Esophagus muscularis mucosa (tissue), 3 donors: ENCODE data around the gene CAMK2A.

Experiments used
- POLR2A ChIP-seq: fragments of 450-650 bp; IDR thresholded peaks from one replicate; pipeline ENCODE4 v1.6.1; 2017; ENCODE audit warnings: antibody characterized with exemption, moderate library complexity, mild to moderate bottlenecking, low read depth
- TF ChIP-seq, protein P1 (sequence below), 3 experiments: fragments of 200-600 bp in 2 of 3; fragments of 450-650 bp in 1 of 3; sonication (generic) in 2 of 3; IDR thresholded peaks; one replicate each; pipeline ENCODE4 v1.5.1; 2017 to 2019; ENCODE audit warnings: antibody characterized with exemption in 3 of 3, mild to moderate bottlenecking in 2 of 3, moderate library complexity in 1 of 3

DNA sequence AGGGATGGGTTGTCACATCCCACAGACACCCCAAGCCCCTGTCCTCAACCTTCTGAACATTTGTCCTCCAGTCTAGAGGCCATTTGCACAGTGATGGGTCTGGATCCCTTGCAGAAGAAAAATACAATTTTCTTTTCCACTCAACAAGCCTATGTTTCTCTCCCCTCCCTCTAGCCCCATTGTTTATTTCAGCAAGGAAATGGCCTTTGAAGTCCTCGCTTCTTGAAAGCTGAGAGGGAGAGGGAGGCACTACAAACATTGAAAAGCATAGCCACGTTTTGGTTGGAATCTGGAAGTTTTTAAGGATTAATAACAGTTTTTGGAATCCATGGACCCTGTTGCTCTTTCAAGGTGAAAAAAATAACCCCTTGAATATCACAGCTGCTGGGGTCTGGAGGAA, 37.1 kb upstream of the CAMK2A start:
- TF ChIP-seq, protein P1, sequence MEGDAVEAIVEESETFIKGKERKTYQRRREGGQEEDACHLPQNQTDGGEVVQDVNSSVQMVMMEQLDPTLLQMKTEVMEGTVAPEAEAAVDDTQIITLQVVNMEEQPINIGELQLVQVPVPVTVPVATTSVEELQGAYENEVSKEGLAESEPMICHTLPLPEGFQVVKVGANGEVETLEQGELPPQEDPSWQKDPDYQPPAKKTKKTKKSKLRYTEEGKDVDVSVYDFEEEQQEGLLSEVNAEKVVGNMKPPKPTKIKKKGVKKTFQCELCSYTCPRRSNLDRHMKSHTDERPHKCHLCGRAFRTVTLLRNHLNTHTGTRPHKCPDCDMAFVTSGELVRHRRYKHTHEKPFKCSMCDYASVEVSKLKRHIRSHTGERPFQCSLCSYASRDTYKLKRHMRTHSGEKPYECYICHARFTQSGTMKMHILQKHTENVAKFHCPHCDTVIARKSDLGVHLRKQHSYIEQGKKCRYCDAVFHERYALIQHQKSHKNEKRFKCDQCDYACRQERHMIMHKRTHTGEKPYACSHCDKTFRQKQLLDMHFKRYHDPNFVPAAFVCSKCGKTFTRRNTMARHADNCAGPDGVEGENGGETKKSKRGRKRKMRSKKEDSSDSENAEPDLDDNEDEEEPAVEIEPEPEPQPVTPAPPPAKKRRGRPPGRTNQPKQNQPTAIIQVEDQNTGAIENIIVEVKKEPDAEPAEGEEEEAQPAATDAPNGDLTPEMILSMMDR (IDR thresholded peaks at IDR 0.05), result no peak
- no peak for TF ChIP-seq POLR2A
